HepG2 (cell line): Measurements from ENCODE around the gene FABP1. TPM values are rescaled to one million over a fixed set of nuclear protein-coding genes. Genes with fewer than 3 reads are reported as not detected.

ENCODE experiments used
- ARID4A ChIP-seq: sonication (generic); formaldehyde crosslinking; IDR thresholded peaks from 2 replicates; pipeline ENCODE4 v1.5.0; 2020; ENCODE audit warnings: mild to moderate bottlenecking, missing genetic modification reagents, borderline replicate concordance
- ARNT ChIP-seq: fragments of 450-650 bp; IDR thresholded peaks from 2 replicates; pipeline ENCODE4 v1.6.1; 2017
- FUBP1 ChIP-seq: sonication (generic); formaldehyde crosslinking; IDR thresholded peaks from 2 replicates; pipeline ENCODE4 v1.5.1; 2020; ENCODE audit warnings: missing genetic modification reagents, mild to moderate bottlenecking, borderline replicate concordance
- GRHL1 ChIP-seq: sonication (generic); formaldehyde crosslinking; conservative IDR thresholded peaks from 2 replicates; pipeline ENCODE4 v1.8.0; 2022; ENCODE audit warnings: missing genetic modification reagents
- IRX3 ChIP-seq: sonication (generic); formaldehyde crosslinking; IDR thresholded peaks from 2 replicates; pipeline ENCODE4 v1.8.1; 2023; ENCODE audit warnings: mild to moderate bottlenecking, low read depth, missing genetic modification reagents, borderline replicate concordance
- KDM2A ChIP-seq: sonication (generic); formaldehyde crosslinking; IDR thresholded peaks from 2 replicates; pipeline ENCODE4 v1.4.0; 2020; ENCODE audit warnings: low read depth, missing genetic modification reagents, borderline replicate concordance
- NR2F6 ChIP-seq, 2 experiments: IDR thresholded peaks; 2 replicates each; pipeline ENCODE4 v1.6.1; 2016; ENCODE audit warnings: antibody characterized with exemption in 1 of 2, mild to moderate bottlenecking in 1 of 2
- ONECUT2 ChIP-seq: sonication (generic); formaldehyde crosslinking; IDR thresholded peaks from 2 replicates; pipeline ENCODE4 v1.4.0; 2020; ENCODE audit warnings: missing genetic modification reagents
- SMAD1 ChIP-seq: sonication (generic); formaldehyde crosslinking; IDR thresholded peaks from 2 replicates; pipeline ENCODE4 v1.4.0; 2020; ENCODE audit warnings: missing genetic modification reagents, low read depth, mild to moderate bottlenecking, borderline replicate concordance
- SNAPC2 ChIP-seq: sonication (generic); formaldehyde crosslinking; IDR thresholded peaks from 2 replicates; pipeline ENCODE4 v1.8.1; 2022; ENCODE audit warnings: mild to moderate bottlenecking, missing genetic modification reagents
- TBX3 ChIP-seq: fragments of 450-650 bp; IDR thresholded peaks from 2 replicates; pipeline ENCODE4 v1.6.1; 2017; ENCODE audit warnings: antibody characterized with exemption, mild to moderate bottlenecking, inconsistent platforms, borderline replicate concordance
- THAP8 ChIP-seq: sonication (generic); formaldehyde crosslinking; IDR thresholded peaks from 2 replicates; pipeline ENCODE4 v1.5.1; 2020; ENCODE audit warnings: missing genetic modification reagents, mild to moderate bottlenecking, borderline replicate concordance
- ZBTB21 ChIP-seq: sonication (generic); formaldehyde crosslinking; IDR thresholded peaks from 2 replicates; pipeline ENCODE4 v1.4.0; 2020; ENCODE audit warnings: missing genetic modification reagents
- ZIK1 ChIP-seq: sonication (generic); formaldehyde crosslinking; IDR thresholded peaks from 2 replicates; pipeline ENCODE4 v1.5.0; 2020; ENCODE audit warnings: mild to moderate bottlenecking, low read depth, missing genetic modification reagents, borderline replicate concordance
- ZNF460 ChIP-seq: sonication (generic); formaldehyde crosslinking; IDR thresholded peaks from 2 replicates; pipeline ENCODE4 v1.5.1; 2020; ENCODE audit warnings: missing genetic modification reagents, mild to moderate bottlenecking, borderline replicate concordance
- ZNF546 ChIP-seq: sonication (generic); formaldehyde crosslinking; conservative IDR thresholded peaks from 2 replicates; pipeline ENCODE4 v1.8.1; 2023; ENCODE audit warnings: mild to moderate bottlenecking, missing genetic modification reagents
- ZNF720 ChIP-seq: sonication (generic); formaldehyde crosslinking; IDR thresholded peaks from 2 replicates; pipeline ENCODE4 v1.4.0; 2020; ENCODE audit warnings: missing genetic modification reagents
- polyA plus RNA-seq, 8 experiments: library from polyadenylated mRNA; depleted of rRNA in 3 of 8; stranded (reverse) in 7 of 8; unstranded in 1 of 8; fragments of >200 nt; fragmentation: Illumina TruSeq in 4 of 8; extraction: Trizol in 4 of 8; gene quantifications; 2 replicates each; pipeline versions ENCODE4 v1.2.1 to v1.2.3, GENCODE V29; 2011 to 2016; ENCODE audit warnings: low read depth in 4 of 8, missing spikeins in 1 of 8, mixed read lengths in 1 of 8; ENCODE audit not compliant: insufficient read depth in 1 of 8
- total RNA-seq, 5 experiments: library from RNA; depleted of rRNA; stranded (reverse); fragments of >200 nt; fragmentation: Illumina TruSeq; extraction: Trizol; gene quantifications; 2 replicates each; pipeline ENCODE4 v1.2.3, GENCODE V29; 2016; ENCODE audit warnings: low read depth in 1 of 5
- TF ChIP-seq, protein P1 (sequence below): sonication (generic); formaldehyde crosslinking; conservative IDR thresholded peaks from 2 replicates; pipeline ENCODE4 v1.5.0; 2020; ENCODE audit warnings: missing genetic modification reagents

FABP1 gene
- total and polyA plus RNA-seq, 2 of the 13 experiments (the other 11 are each of a cell fraction or from before 2014, with no cell fraction given), result 644 to 1,608 TPM

DNA sequence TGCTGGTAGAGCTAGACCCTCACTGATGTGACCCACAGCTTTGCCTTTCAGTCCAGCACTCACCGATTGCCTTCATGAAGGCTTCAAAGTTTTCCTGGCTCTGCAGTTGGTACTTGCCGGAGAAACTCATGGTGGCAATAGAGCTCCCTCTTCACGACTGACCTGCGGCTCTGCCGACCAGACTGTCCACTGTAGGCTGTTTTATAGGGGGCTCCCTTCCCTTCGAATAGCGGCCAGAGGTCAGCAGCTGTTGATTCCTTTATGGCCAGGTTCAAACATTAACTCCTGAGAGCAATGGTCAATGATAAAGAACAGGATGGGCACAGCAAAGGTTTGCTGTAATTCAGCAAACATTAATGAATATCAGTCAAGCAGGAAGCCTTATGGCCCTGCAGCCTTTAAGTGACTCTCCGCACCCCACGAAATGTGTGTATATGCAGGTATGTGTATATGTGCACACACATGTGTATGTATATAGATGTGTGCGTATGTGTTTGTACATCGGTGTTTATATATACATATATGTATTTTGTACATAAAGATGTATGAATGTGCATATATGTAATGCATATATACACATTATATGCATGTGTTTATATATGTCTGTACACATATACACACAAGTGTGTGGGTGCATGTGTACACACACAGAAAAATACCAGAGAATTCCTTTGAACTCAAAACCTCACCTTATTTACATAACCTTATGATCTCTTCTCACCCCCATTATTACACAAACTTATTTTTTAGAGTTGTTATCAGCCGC is at the start of gene FABP1 (continued):
- peak; percentile 70; the same call in 1 of the 2 replicates for TF ChIP-seq FUBP1
- TF ChIP-seq ZNF460, result no peak; the same call in 1 of the 2 replicates
- TF ChIP-seq ZNF546 (CRISPR knock-in tag), result no peak; the same call in 1 of the 2 replicates
- TF ChIP-seq, protein P1, sequence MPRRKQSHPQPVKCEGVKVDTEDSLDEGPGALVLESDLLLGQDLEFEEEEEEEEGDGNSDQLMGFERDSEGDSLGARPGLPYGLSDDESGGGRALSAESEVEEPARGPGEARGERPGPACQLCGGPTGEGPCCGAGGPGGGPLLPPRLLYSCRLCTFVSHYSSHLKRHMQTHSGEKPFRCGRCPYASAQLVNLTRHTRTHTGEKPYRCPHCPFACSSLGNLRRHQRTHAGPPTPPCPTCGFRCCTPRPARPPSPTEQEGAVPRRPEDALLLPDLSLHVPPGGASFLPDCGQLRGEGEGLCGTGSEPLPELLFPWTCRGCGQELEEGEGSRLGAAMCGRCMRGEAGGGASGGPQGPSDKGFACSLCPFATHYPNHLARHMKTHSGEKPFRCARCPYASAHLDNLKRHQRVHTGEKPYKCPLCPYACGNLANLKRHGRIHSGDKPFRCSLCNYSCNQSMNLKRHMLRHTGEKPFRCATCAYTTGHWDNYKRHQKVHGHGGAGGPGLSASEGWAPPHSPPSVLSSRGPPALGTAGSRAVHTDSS, result no peak
- TF ChIP-seq THAP8, result no peak
- 0 out of 2 replicates have a peak, but pooled peaks have one; percentile 4 for TF ChIP-seq ZNF720 (CRISPR knock-in tag)
- TF ChIP-seq GRHL1 (CRISPR knock-in tag), result peak; percentile 28; the same call in 1 of the 2 replicates
- TF ChIP-seq TBX3, result peak; percentile 96
- no peak for TF ChIP-seq ZBTB21
- 0 out of 2 replicates have a peak, but pooled peaks have one; percentile 5 for TF ChIP-seq ONECUT2 (CRISPR knock-in tag)
- TF ChIP-seq SNAPC2 (CRISPR knock-in tag), result peak; percentile 69
- TF ChIP-seq IRX3 (CRISPR knock-in tag), result 0 out of 2 replicates have a peak, but pooled peaks have one; percentile 74
- peak; percentile 75 for TF ChIP-seq ARID4A
- peak; percentile 98 for TF ChIP-seq SMAD1 (CRISPR knock-in tag)
- TF ChIP-seq ZIK1, result no peak
- TF ChIP-seq KDM2A (CRISPR knock-in tag), result peak; percentile 71; the same call in 1 of the 2 replicates
- TF ChIP-seq NR2F6 (IDR thresholded peaks at IDR 0.05), result peak; percentile 99
- TF ChIP-seq NR2F6 (CRISPR knock-in tag; IDR thresholded peaks at IDR 0.05), result peak; percentile 99
- no peak for TF ChIP-seq ARNT
